Breast epithelium (tissue), 3 donors: ENCODE measurements around the gene TPRG1L.

Experiments used
- CTCF ChIP-seq, 3 donors: fragments of 450-650 bp; IDR thresholded peaks; one replicate each; pipeline ENCODE4 v1.5.1; 2016 to 2017; ENCODE audit warnings: antibody characterized with exemption in 3 of 3, mild to moderate bottlenecking in 3 of 3, moderate library complexity in 3 of 3
- POLR2A ChIP-seq: fragments of 450-650 bp; IDR thresholded peaks from one replicate; pipeline ENCODE4 v1.6.1; 2016; ENCODE audit warnings: antibody characterized with exemption, mild to moderate bottlenecking, moderate library complexity

GRCh38 chr1:3618531-3618880 lies 6.3 kb upstream of the TPRG1L start:
- TF ChIP-seq POLR2A (no peak), CTCF (IDR thresholded peaks at IDR 0.05) (no peak)
